Measurements from ENCODE around the gene NOP53. TPM values are rescaled to one million over a fixed set of nuclear protein-coding genes. Genes with fewer than 3 reads are reported as not detected.

Gene NOP53
- total RNA-seq, 1 experiment from 2014 or later, result 289 TPM

DNA sequence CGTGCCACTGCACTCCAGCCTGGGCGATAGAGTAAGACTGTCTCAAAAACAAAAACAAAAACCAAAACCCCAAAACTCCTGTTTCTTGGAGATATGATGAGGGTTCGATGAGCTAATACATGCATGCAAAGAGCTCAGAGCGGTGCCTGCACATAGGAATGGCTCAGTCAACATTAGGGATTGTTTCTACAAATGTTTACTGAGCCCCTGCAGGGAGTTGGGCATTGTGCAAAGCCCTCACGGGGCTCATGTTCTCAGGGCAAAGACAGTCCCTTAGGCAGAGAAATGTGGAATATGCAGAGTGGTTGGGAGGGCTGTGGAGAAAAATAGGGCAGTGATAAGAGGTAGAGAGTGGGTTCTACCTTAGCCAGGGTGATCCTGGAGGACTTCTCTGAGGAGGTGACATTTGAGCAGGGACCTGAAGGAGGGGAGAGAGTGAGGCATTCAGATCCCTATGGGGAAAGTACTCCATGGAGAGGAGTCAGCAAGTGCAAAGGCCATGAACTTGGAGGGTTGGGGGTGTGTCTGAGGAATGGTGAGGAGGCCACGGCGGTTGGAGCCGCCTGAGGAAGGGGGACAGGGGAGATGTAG lies 33.6 kb upstream of the NOP53 start (continued):
- TF ChIP-seq, protein P1, sequence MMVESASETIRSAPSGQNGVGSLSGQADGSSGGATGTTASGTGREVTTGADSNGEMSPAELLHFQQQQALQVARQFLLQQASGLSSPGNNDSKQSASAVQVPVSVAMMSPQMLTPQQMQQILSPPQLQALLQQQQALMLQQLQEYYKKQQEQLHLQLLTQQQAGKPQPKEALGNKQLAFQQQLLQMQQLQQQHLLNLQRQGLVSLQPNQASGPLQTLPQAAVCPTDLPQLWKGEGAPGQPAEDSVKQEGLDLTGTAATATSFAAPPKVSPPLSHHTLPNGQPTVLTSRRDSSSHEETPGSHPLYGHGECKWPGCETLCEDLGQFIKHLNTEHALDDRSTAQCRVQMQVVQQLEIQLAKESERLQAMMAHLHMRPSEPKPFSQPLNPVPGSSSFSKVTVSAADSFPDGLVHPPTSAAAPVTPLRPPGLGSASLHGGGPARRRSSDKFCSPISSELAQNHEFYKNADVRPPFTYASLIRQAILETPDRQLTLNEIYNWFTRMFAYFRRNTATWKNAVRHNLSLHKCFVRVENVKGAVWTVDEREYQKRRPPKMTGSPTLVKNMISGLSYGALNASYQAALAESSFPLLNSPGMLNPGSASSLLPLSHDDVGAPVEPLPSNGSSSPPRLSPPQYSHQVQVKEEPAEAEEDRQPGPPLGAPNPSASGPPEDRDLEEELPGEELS (CRISPR knock-in tag; IDR thresholded peaks at IDR 0.05), result no peak
- TF ChIP-seq ZNF219 (CRISPR knock-in tag; IDR thresholded peaks at IDR 0.05; ENCODE audit: borderline replicate concordance) (no peak), ATF1 (CRISPR knock-in tag; IDR thresholded peaks at IDR 0.05) (no peak), ZBTB21 (CRISPR knock-in tag; IDR thresholded peaks at IDR 0.05; ENCODE audit: borderline replicate concordance) (no peak), ZNF423 (CRISPR knock-in tag; IDR thresholded peaks at IDR 0.05) (no peak), FOXJ3 (CRISPR knock-in tag; IDR thresholded peaks at IDR 0.05; ENCODE audit: borderline replicate concordance) (no peak)
- TF ChIP-seq, protein P2, sequence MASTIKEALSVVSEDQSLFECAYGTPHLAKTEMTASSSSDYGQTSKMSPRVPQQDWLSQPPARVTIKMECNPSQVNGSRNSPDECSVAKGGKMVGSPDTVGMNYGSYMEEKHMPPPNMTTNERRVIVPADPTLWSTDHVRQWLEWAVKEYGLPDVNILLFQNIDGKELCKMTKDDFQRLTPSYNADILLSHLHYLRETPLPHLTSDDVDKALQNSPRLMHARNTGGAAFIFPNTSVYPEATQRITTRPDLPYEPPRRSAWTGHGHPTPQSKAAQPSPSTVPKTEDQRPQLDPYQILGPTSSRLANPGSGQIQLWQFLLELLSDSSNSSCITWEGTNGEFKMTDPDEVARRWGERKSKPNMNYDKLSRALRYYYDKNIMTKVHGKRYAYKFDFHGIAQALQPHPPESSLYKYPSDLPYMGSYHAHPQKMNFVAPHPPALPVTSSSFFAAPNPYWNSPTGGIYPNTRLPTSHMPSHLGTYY (CRISPR knock-in tag; IDR thresholded peaks at IDR 0.05), result no peak
- TF ChIP-seq, protein P3, sequence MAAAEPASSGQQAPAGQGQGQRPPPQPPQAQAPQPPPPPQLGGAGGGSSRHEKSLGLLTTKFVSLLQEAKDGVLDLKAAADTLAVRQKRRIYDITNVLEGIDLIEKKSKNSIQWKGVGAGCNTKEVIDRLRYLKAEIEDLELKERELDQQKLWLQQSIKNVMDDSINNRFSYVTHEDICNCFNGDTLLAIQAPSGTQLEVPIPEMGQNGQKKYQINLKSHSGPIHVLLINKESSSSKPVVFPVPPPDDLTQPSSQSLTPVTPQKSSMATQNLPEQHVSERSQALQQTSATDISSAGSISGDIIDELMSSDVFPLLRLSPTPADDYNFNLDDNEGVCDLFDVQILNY (CRISPR knock-in tag; IDR thresholded peaks at IDR 0.05), result no peak

DNA sequence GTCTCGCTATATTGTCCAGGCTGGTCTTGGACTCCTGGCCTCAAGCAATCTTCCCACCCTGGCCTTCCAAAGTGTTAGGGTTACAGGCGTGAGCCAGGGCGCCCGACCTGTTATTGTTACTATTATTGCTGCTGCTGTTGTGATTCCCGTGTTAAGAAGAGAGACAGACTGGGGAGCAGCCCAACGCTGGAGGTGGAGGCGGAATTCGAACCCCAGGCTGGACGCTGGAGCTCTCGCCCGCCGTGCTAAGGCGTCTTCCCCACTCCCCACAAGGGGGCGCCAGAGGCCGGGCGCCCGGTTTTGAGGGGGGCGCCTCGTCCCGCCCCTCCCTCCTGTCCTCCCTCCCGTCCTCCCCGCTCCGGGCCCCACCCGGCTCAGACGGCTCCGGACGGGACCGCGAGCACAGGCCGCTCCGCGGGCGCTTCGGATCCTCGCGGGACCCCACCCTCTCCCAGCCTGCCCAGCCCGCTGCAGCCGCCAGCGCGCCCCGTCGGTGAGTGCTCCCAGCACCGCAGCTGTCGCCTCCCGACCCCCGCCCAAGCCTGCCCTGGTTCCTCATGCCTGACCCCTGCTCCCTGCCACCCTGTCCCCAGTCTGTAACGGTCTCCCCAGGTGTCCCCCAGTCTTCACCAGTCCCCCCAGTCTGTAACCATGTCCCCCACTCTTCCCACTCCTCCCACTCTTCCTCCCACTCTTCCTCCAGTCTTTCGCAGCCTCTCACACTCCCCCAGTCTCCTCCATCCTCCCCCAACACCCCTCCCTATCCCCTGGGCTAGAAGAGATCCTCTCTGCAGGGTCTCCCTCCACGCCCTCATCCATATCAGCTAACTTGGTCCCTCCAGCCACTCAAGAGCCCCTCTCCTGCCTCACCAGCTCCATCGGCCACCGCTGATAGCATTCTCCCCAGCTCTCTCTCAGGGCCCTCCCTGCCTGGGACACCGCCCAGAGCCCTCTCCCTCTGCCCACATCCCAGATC lies 32.0 kb upstream of the NOP53 start, which contains the start of gene EHD2:
EHD2 (plus strand) TSS at position 377 of the 976 bp plus-strand sequence. CDS start 3,191 bp downstream, outside the sequence.
- Mint-ChIP-seq H3K27me3 (ENCODE audit: low read depth) (peaks cover 22% of the 10 kb centered on the region), H3K36me3 (peaks cover 20% of the 10 kb centered on the region; the same call in 1 of the 2 replicates), H3K9me3 (peaks cover 18% of the 10 kb centered on the region), H3K27ac (no peak within 1 kb of the TSS), H3K4me3 (peak within 1 kb of the TSS; percentile 66), H3K4me1 (0 out of 2 replicates have a peak, but pooled peaks cover 7% of the 10 kb centered on the region)
- DNase-seq (ENCODE audit: low spot score) (peak; percentile 72), ATAC-seq (peak; percentile 81)
- CTCF ChIA-PET, result interaction anchor here (0.5 to 3.6 kb wide), 84 partner anchors 9 to 456 kb away, joined by 3 to 102 read pairs (median 4); partner anchors contain the start of genes DHX34, MEIS3, NAPA and NOP53
- POLR2A ChIA-PET, result interaction anchor here (0.6 to 0.7 kb wide), 2 partner anchors 10 to 1061 kb away, joined by 4 to 9 read pairs; no protein-coding TSS in a partner anchor
- TF ChIP-seq ELF4 (CRISPR knock-in tag; IDR thresholded peaks at IDR 0.05; ENCODE audit: low read depth), result peak; percentile 44; the same call in 1 of the 2 replicates
- peak; percentile 89 for TF ChIP-seq GTF2I (CRISPR knock-in tag; conservative IDR thresholded peaks at IDR 0.05)
- TF ChIP-seq ZNF219 (CRISPR knock-in tag; IDR thresholded peaks at IDR 0.05; ENCODE audit: borderline replicate concordance), result no peak
- TF ChIP-seq, protein P4, sequence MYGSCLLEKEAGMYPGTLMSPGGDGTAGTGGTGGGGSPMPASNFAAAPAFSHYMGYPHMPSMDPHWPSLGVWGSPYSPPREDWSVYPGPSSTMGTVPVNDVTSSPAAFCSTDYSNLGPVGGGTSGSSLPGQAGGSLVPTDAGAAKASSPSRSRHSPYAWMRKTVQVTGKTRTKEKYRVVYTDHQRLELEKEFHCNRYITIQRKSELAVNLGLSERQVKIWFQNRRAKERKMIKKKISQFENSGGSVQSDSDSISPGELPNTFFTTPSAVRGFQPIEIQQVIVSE (CRISPR knock-in tag; IDR thresholded peaks at IDR 0.05; ENCODE audit: borderline replicate concordance), result no peak
- no peak for TF ChIP-seq MXD4 (CRISPR knock-in tag; IDR thresholded peaks at IDR 0.05; ENCODE audit: borderline replicate concordance)
- TF ChIP-seq, protein P5, sequence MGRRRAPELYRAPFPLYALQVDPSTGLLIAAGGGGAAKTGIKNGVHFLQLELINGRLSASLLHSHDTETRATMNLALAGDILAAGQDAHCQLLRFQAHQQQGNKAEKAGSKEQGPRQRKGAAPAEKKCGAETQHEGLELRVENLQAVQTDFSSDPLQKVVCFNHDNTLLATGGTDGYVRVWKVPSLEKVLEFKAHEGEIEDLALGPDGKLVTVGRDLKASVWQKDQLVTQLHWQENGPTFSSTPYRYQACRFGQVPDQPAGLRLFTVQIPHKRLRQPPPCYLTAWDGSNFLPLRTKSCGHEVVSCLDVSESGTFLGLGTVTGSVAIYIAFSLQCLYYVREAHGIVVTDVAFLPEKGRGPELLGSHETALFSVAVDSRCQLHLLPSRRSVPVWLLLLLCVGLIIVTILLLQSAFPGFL (CRISPR knock-in tag; IDR thresholded peaks at IDR 0.05; ENCODE audit: borderline replicate concordance), result no peak
- TF ChIP-seq ZNF263 (CRISPR knock-in tag; IDR thresholded peaks at IDR 0.05; ENCODE audit: low read depth), result peak; percentile 98
- 0 out of 2 replicates have a peak, but pooled peaks have one; percentile 69 for TF ChIP-seq ZNF232 (CRISPR knock-in tag; IDR thresholded peaks at IDR 0.05)
- TF ChIP-seq FOXK1 (CRISPR knock-in tag; IDR thresholded peaks at IDR 0.05), result no peak
- TF ChIP-seq SP1 (CRISPR knock-in tag; conservative IDR thresholded peaks at IDR 0.05), result 0 out of 2 replicates have a peak, but pooled peaks have one; percentile 21
- TF ChIP-seq, protein P6, sequence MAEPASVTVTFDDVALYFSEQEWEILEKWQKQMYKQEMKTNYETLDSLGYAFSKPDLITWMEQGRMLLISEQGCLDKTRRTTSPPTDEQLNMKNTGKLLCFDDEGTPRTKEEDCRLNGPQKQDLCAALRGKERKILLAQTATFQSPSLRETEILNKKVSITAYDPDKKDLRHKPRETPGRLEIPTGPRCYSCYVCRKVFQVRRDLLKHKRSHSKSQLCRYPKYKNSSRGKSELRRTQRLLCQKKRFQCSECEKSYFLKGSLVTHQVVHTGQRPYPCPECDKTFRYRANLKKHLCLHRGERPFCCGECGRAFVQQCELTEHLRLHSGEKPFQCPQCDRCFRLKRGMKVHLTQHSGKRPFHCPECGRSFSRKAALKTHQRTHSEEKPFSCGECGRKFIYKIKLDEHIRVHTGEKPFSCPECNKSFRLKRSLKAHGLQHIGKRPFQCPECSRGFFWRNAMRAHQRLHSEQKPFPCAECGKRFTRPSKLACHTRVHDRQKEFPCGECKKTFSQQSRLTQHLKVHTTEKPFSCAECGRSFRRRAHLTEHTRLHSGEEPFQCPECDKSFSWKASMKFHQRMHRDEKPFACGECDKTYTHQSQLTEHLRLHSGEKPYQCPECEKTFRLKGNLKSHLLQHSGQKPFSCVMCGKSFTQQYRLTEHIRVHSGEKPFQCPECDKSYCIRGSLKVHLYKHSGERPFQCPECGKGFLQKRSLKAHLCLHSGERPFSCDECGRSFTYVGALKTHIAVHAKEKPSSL (CRISPR knock-in tag; conservative IDR thresholded peaks at IDR 0.05), result no peak
- no peak for TF ChIP-seq RELA (CRISPR knock-in tag; IDR thresholded peaks at IDR 0.05; ENCODE audit: borderline replicate concordance)
- no peak for TF ChIP-seq ZNF423 (CRISPR knock-in tag; IDR thresholded peaks at IDR 0.05)
- 0 out of 2 replicates have a peak, but pooled peaks have one; percentile 22 for TF ChIP-seq SMAD3 (CRISPR knock-in tag; IDR thresholded peaks at IDR 0.05; ENCODE audit: borderline replicate concordance)
- TF ChIP-seq, protein P7, sequence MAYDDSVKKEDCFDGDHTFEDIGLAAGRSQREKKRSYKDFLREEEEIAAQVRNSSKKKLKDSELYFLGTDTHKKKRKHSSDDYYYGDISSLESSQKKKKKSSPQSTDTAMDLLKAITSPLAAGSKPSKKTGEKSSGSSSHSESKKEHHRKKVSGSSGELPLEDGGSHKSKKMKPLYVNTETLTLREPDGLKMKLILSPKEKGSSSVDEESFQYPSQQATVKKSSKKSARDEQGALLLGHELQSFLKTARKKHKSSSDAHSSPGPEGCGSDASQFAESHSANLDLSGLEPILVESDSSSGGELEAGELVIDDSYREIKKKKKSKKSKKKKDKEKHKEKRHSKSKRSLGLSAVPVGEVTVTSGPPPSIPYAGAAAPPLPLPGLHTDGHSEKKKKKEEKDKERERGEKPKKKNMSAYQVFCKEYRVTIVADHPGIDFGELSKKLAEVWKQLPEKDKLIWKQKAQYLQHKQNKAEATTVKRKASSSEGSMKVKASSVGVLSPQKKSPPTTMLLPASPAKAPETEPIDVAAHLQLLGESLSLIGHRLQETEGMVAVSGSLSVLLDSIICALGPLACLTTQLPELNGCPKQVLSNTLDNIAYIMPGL (CRISPR knock-in tag; IDR thresholded peaks at IDR 0.05), result peak; percentile 90; the same call in 1 of the 2 replicates
- TF ChIP-seq CREB1 (CRISPR knock-in tag; IDR thresholded peaks at IDR 0.05), result no peak
- TF ChIP-seq ZNF121 (CRISPR knock-in tag; IDR thresholded peaks at IDR 0.05), result peak; percentile 74

Measured in WTC11 (cell line).